IMR-90 (cell line): Measurements from ENCODE around the gene MORN5. TPM values are rescaled to one million over a fixed set of nuclear protein-coding genes. Genes with fewer than 3 reads are reported as not detected.

Experiments used
- ATAC-seq: fragments of 200-7000 bp; cut with Tn5 transposase; 2 replicates; pipeline ENCODE4 v1.9.1; 2020; ENCODE audit warnings: low read depth, mild to moderate bottlenecking, moderate library complexity
- BruUV-seq: library from RNA; stranded (reverse); fragments of 400-500 nt; replicated peaks from 2 replicates; lab custom pipeline; 2021; lab: Mats Ljungman, UMichigan
- CTCF ChIA-PET: fragments of 300-600 bp; formaldehyde crosslinking; extraction: SDS; loops from one replicate; lab custom pipeline; 2021; ENCODE audit warnings: antibody characterized with exemption; lab: Yijun Ruan, JAX
- POLR2A ChIA-PET: fragments of 300-600 bp; sonication (Branson Sonifier 250); formaldehyde crosslinking; loops from one replicate; lab custom pipeline; 2022; ENCODE audit warnings: antibody characterized with exemption; ENCODE audit not compliant: unreplicated experiment; lab: Charles Lee
- DNase-seq: peaks from one replicate; pipeline ENCODE4 v3.0.0; 2013
- H2AFZ ChIP-seq: replicated peaks from 2 replicates; pipeline ENCODE3; 2013; ENCODE audit warnings: low read length, mild to moderate bottlenecking; ENCODE audit not compliant: poor library complexity
- H2AK5ac ChIP-seq: 2 replicates; pipeline ENCODE4 v1.6.1; 2013; ENCODE audit warnings: low read depth, low read length, inconsistent platforms
- H2AK9ac ChIP-seq: replicated peaks from 2 replicates; pipeline ENCODE3; 2013; ENCODE audit warnings: mild to moderate bottlenecking, low read depth, low read length, moderate library complexity; ENCODE audit not compliant: poor library complexity
- H2BK120ac ChIP-seq: 2 replicates; pipeline ENCODE4 v1.6.1; 2013; ENCODE audit warnings: low read depth, low read length, inconsistent platforms
- H2BK15ac ChIP-seq: 3 replicates; pipeline ENCODE4 v1.6.1; 2013; ENCODE audit warnings: low read depth, low read length, inconsistent platforms
- H2BK20ac ChIP-seq: 2 replicates; pipeline ENCODE4 v1.6.1; 2013; ENCODE audit warnings: low read depth, mild to moderate bottlenecking, inconsistent platforms, low read length, moderate library complexity
- H2BK5ac ChIP-seq: 2 replicates; pipeline ENCODE4 v1.6.1; 2013; ENCODE audit warnings: mild to moderate bottlenecking, low read depth, low read length, inconsistent platforms; ENCODE audit not compliant: poor library complexity, severe bottlenecking
- H3K14ac ChIP-seq: replicated peaks from 2 replicates; pipeline ENCODE4 v1.6.1; 2013; ENCODE audit warnings: low read depth, low read length, inconsistent platforms
- H3K18ac ChIP-seq: 2 replicates; pipeline ENCODE4 v1.6.1; 2013; ENCODE audit warnings: low read depth, low read length, control low read depth
- H3K23ac ChIP-seq: 2 replicates; pipeline ENCODE4 v1.6.1; 2013; ENCODE audit warnings: low read depth, low read length, inconsistent platforms
- H3K27ac ChIP-seq: 2 replicates; pipeline ENCODE4 v1.5.1; 2013; ENCODE audit warnings: mild to moderate bottlenecking, control low read depth, low read length; ENCODE audit not compliant: insufficient read depth
- H3K27me3 ChIP-seq: 2 replicates; pipeline ENCODE4 v1.6.1; 2013; ENCODE audit warnings: low read length; ENCODE audit not compliant: control insufficient read depth, insufficient read depth
- H3K36me3 ChIP-seq: 2 replicates; pipeline ENCODE4 v1.6.1; 2013; ENCODE audit warnings: low read length, mixed read lengths; ENCODE audit not compliant: control insufficient read depth, insufficient read depth
- H3K4ac ChIP-seq: 2 replicates; pipeline ENCODE4 v1.6.1; 2013; ENCODE audit warnings: low read depth, low read length, inconsistent platforms
- H3K4me1 ChIP-seq: 2 replicates; pipeline ENCODE4 v1.6.1; 2013; ENCODE audit warnings: low read length, mixed read lengths; ENCODE audit not compliant: control insufficient read depth, insufficient read depth
- H3K4me2 ChIP-seq: 2 replicates; pipeline ENCODE4 v1.6.1; 2013; ENCODE audit warnings: low read depth, mild to moderate bottlenecking, control low read depth, low read length, moderate library complexity
- H3K4me3 ChIP-seq: 2 replicates; pipeline ENCODE4 v1.5.1; 2013; ENCODE audit warnings: low read depth, mild to moderate bottlenecking, control low read depth, low read length, moderate library complexity; ENCODE audit not compliant: insufficient read depth
- H3K56ac ChIP-seq: 2 replicates; pipeline ENCODE4 v1.6.1; 2013; ENCODE audit warnings: low read length, inconsistent platforms; ENCODE audit not compliant: insufficient read depth; ENCODE audit errors: extremely low read depth
- H3K79me1 ChIP-seq, 2 experiments: 2 replicates each; pipeline ENCODE4 v1.6.1; 2013; ENCODE audit warnings: low read length in 2 of 2, inconsistent platforms in 1 of 2, low read depth in 1 of 2
- H3K9ac ChIP-seq: 2 replicates; pipeline ENCODE4 v1.6.1; 2013; ENCODE audit warnings: low read depth, low read length, control low read depth
- H3K9me1 ChIP-seq: 2 replicates; pipeline ENCODE4 v1.6.1; 2013; ENCODE audit warnings: low read length, inconsistent platforms; ENCODE audit not compliant: insufficient read depth
- H3K9me3 ChIP-seq: 2 replicates; pipeline ENCODE4 v1.6.1; 2013; ENCODE audit warnings: low read length; ENCODE audit not compliant: control insufficient read depth, insufficient read depth
- H4K20me1 ChIP-seq: 2 replicates; pipeline ENCODE4 v1.6.1; 2013; ENCODE audit warnings: low read length, inconsistent platforms; ENCODE audit not compliant: insufficient read depth
- H4K5ac ChIP-seq: 2 replicates; pipeline ENCODE4 v1.6.1; 2013; ENCODE audit warnings: mild to moderate bottlenecking, low read depth, low read length, control low read depth
- H4K8ac ChIP-seq, 2 experiments: 2 replicates each; pipeline ENCODE4 v1.6.1; 2013; ENCODE audit warnings: low read depth in 2 of 2, low read length in 2 of 2, control low read depth in 1 of 2, inconsistent platforms in 1 of 2
- H4K91ac ChIP-seq: 2 replicates; pipeline ENCODE4 v1.6.1; 2013; ENCODE audit warnings: low read depth, low read length, inconsistent platforms; ENCODE audit not compliant: insufficient read depth
- BHLHE40 ChIP-seq: fragments of 150-350 bp; IDR thresholded peaks from 2 replicates; pipeline ENCODE4 v1.6.1; 2016; ENCODE audit warnings: mild to moderate bottlenecking, low read depth, low read length
- MAFK ChIP-seq: IDR thresholded peaks from 2 replicates; pipeline ENCODE4 v1.6.1; 2012; ENCODE audit warnings: low read depth, low read length, improper control_type of control experiment
- POLR2A ChIP-seq: IDR thresholded peaks from 2 replicates; pipeline ENCODE4 v1.6.1; 2012; ENCODE audit warnings: mild to moderate bottlenecking, low read depth, low read length
- RCOR1 ChIP-seq: IDR thresholded peaks from 2 replicates; pipeline ENCODE4 v1.6.1; 2012; ENCODE audit warnings: mild to moderate bottlenecking, low read length, improper control_type of control experiment; ENCODE audit not compliant: insufficient replicate concordance
- RFX5 ChIP-seq: IDR thresholded peaks from 2 replicates; pipeline ENCODE4 v1.8.0; 2012; ENCODE audit warnings: low read depth, mild to moderate bottlenecking, low read length, moderate library complexity
- WGBS, 2 experiments: methylation state at CpG; one replicate each; pipeline versions ENCODE4 v1.1.5 to v1.1.7; 2013; ENCODE audit warnings: missing lambda C conversion rate in 2 of 2; ENCODE audit not compliant: insufficient read length in 1 of 2; ENCODE audit errors: extremely low coverage in 2 of 2; 5-methylcytosine and 5-hydroxymethylcytosine counted together
- dilution Hi-C: fragments of 300-500 bp; cut with HindIII; formaldehyde crosslinking; loops from one replicate; pipeline ENCODE4 v1.14.3; 2018; ENCODE audit warnings: low sequenced_read_pairs; ENCODE audit not compliant: unreplicated experiment
- in situ Hi-C: fragments of 300-500 bp; cut with MboI; formaldehyde crosslinking; loops from 3 replicates; pipeline ENCODE4 v1.14.3; 2019; ENCODE audit warnings: low sequenced_read_pairs, inconsistent platforms, mixed read lengths
- intact Hi-C: fragments of 100-400 bp; cut with micrococcal nuclease; formaldehyde crosslinking; loops from 2 replicates; pipeline ENCODE4 v1.10.0; 2022
- polyA plus RNA-seq, 3 experiments: library from polyadenylated mRNA; depleted of rRNA; stranded (reverse); fragments of >200 nt; gene quantifications; 2 replicates each; pipeline ENCODE4 v1.2.3, GENCODE V29; 2012; ENCODE audit warnings: low replicate concordance in 1 of 3
- total RNA-seq: library from RNA; depleted of rRNA; stranded (reverse); fragments of >200 nt; gene quantifications from 2 replicates; pipeline ENCODE4 v1.2.3, GENCODE V29; 2012
- TF ChIP-seq, protein P1 (sequence below): fragments of 150-350 bp; IDR thresholded peaks from 2 replicates; pipeline ENCODE4 v1.6.1; 2016; ENCODE audit warnings: low read depth, mild to moderate bottlenecking, low read length, moderate library complexity, borderline replicate concordance
- TF ChIP-seq, protein P2 (sequence below): fragments of 150-350 bp; IDR thresholded peaks from 2 replicates; pipeline ENCODE4 v1.6.1; 2017; ENCODE audit warnings: mild to moderate bottlenecking, antibody characterized with exemption, low read length, low read depth

MORN5 gene
- total and polyA plus RNA-seq, 2 of the 4 experiments (the other 2 are of a cell fraction): not detected

DNA sequence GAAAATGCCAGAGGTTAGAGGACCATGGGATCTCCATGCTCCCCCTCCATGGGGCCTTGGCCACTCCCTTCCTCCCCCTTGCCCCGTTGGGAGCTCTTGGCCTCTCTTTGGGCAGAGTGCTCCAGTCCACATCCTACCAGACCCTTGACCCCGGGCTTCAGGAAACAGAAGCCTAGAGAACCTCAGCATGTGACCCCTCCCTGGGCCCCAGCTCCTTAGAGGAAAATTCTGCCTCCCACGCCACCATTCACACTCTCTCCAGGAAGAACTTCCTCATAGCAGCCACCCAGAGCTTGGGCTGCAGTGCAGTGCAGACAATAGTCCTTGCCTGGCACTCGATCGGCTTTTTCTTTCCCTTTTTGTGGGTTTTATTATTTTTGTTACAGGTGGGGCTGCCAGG, 63.1 kb downstream of the MORN5 start:
- no TSS peak for BruUV-seq
- Histone ChIP-seq H3K27me3 (peaks cover 99% of the 10 kb centered on the region), H2BK20ac (no peak overlapping the region), H3K18ac (no peak overlapping the region), H3K56ac (no peak overlapping the region), H4K20me1 (peaks cover 18% of the 10 kb centered on the region; the same call in 1 of the 2 replicates), H2AFZ (no peak overlapping the region), H4K8ac (no peak overlapping the region), H3K79me1 (no peaks in the 10 kb centered on the region), H3K9ac (no peak overlapping the region), H3K9me1 (0 out of 2 replicates have a peak, but pooled peaks cover 4% of the 10 kb centered on the region), H4K91ac (no peak overlapping the region), H2BK15ac (no peak overlapping the region), H3K4ac (no peak overlapping the region), H2BK120ac (no peak overlapping the region), H2AK9ac (no peak overlapping the region), H3K23ac (no peak overlapping the region), H3K4me2 (no peak overlapping the region), H2BK5ac (no peak overlapping the region), H2AK5ac (no peak overlapping the region), H4K5ac (no peak overlapping the region), H3K9me3 (peaks cover 6% of the 10 kb centered on the region), H3K4me3 (no peak overlapping the region), H3K14ac (no peak overlapping the region), H3K36me3 (no peaks in the 10 kb centered on the region), H3K27ac (no peak overlapping the region), H3K4me1 (peaks cover 2% of the 10 kb centered on the region; the same call in 1 of the 2 replicates)
- no peak for DNase-seq
- POLR2A ChIA-PET: no interaction called here
- WGBS, 2 experiments: no CpG with 5 or more reads among the region's 5 CpGs
- intact Hi-C loops (no loop called here), in situ Hi-C loops (no loop called here), dilution Hi-C loops (no loop called here)
- TF ChIP-seq, protein P1, sequence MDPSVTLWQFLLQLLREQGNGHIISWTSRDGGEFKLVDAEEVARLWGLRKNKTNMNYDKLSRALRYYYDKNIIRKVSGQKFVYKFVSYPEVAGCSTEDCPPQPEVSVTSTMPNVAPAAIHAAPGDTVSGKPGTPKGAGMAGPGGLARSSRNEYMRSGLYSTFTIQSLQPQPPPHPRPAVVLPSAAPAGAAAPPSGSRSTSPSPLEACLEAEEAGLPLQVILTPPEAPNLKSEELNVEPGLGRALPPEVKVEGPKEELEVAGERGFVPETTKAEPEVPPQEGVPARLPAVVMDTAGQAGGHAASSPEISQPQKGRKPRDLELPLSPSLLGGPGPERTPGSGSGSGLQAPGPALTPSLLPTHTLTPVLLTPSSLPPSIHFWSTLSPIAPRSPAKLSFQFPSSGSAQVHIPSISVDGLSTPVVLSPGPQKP: no peak
- no peak for TF ChIP-seq BHLHE40
- no peak for TF ChIP-seq RCOR1
- TF ChIP-seq MAFK: no peak
- no peak for TF ChIP-seq POLR2A
- TF ChIP-seq RFX5: no peak
- TF ChIP-seq, protein P2, sequence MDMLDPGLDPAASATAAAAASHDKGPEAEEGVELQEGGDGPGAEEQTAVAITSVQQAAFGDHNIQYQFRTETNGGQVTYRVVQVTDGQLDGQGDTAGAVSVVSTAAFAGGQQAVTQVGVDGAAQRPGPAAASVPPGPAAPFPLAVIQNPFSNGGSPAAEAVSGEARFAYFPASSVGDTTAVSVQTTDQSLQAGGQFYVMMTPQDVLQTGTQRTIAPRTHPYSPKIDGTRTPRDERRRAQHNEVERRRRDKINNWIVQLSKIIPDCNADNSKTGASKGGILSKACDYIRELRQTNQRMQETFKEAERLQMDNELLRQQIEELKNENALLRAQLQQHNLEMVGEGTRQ: no peak
- ATAC-seq: no peak
- CTCF ChIA-PET: interaction anchor here (1.2 kb wide), 1 partner anchor 100 kb away, joined by 3 read pairs; no protein-coding TSS in a partner anchor
